CD8-positive, alpha-beta memory T cell (primary cell): ENCODE measurements around the gene PTPRC. TPM values are rescaled to one million over a fixed set of nuclear protein-coding genes. Genes with fewer than 3 reads are reported as not detected.

Experiments used
- CTCF ChIA-PET: fragments of 350-600 bp; sonication (Branson Sonifier 250); formaldehyde crosslinking; loops from one replicate; lab custom pipeline; 2021; ENCODE audit warnings: antibody characterized with exemption; lab: Charles Lee
- POLR2A ChIA-PET: fragments of 350-600 bp; sonication (Branson Sonifier 250); formaldehyde crosslinking; loops from one replicate; lab custom pipeline; 2021; ENCODE audit warnings: antibody characterized with exemption; lab: Charles Lee
- DNase-seq, 5 donors: peaks; one replicate each; pipeline versions ENCODE4 v3.0.0 to v3.0.0-alpha.2; 2020 to 2022; ENCODE audit warnings: mixed read lengths in 1 of 5
- H3K27ac ChIP-seq: one replicate; pipeline ENCODE4 v1.7.0; 2013; ENCODE audit warnings: low read depth, mild to moderate bottlenecking, low read length, moderate library complexity
- H3K27me3 ChIP-seq: 2 replicates; pipeline ENCODE4 v1.7.0; 2013; ENCODE audit warnings: low read length, mild to moderate bottlenecking; ENCODE audit not compliant: insufficient read depth, poor library complexity, severe bottlenecking
- H3K36me3 ChIP-seq: 2 replicates; pipeline ENCODE4 v1.7.0; 2013; ENCODE audit warnings: mild to moderate bottlenecking, low read length, moderate library complexity; ENCODE audit not compliant: insufficient read depth
- H3K4me1 ChIP-seq: 2 replicates; pipeline ENCODE4 v1.7.0; 2013; ENCODE audit warnings: mild to moderate bottlenecking, low read length, moderate library complexity; ENCODE audit not compliant: insufficient read depth
- H3K4me3 ChIP-seq: 2 replicates; pipeline ENCODE4 v1.7.0; 2013; ENCODE audit warnings: mild to moderate bottlenecking, low read length
- H3K9me3 ChIP-seq: 2 replicates; pipeline ENCODE4 v1.7.0; 2013; ENCODE audit warnings: mild to moderate bottlenecking, low read length
- H3K27ac Mint-ChIP-seq, 8 donors: one replicate each; pipeline ENCODE4 v1.8.0; 2020 to 2021; ENCODE audit warnings: mixed read lengths in 8 of 8, mild to moderate bottlenecking in 6 of 8, inconsistent platforms in 3 of 8, moderate library complexity in 3 of 8
- H3K27me3 Mint-ChIP-seq, 2 donors: one replicate each; pipeline ENCODE4 v1.8.0; 2020 to 2021; ENCODE audit warnings: mixed read lengths in 2 of 2, mild to moderate bottlenecking in 1 of 2, moderate library complexity in 1 of 2
- H3K36me3 Mint-ChIP-seq, 3 donors: one replicate each; pipeline ENCODE4 v1.8.0; 2020 to 2021; ENCODE audit warnings: mixed read lengths in 3 of 3, inconsistent platforms in 1 of 3, mild to moderate bottlenecking in 1 of 3
- H3K4me1 Mint-ChIP-seq, 3 donors: one replicate each; pipeline ENCODE4 v1.8.0; 2020 to 2021; ENCODE audit warnings: mixed read lengths in 3 of 3, inconsistent platforms in 1 of 3, mild to moderate bottlenecking in 1 of 3
- H3K4me3 Mint-ChIP-seq, 7 donors: one replicate each; pipeline ENCODE4 v1.8.0; 2020 to 2021; ENCODE audit warnings: mixed read lengths in 7 of 7, mild to moderate bottlenecking in 6 of 7, moderate library complexity in 4 of 7, inconsistent platforms in 2 of 7
- H3K9me3 Mint-ChIP-seq, 5 donors: one replicate each; pipeline ENCODE4 v1.8.0; 2020 to 2022; ENCODE audit warnings: mixed read lengths in 5 of 5, mild to moderate bottlenecking in 3 of 5, moderate library complexity in 2 of 5, inconsistent platforms in 1 of 5
- polyA plus RNA-seq: library from polyadenylated mRNA; unstranded; fragments of 300-500 nt; fragmentation: Illumina TruSeq; gene quantifications from one replicate; pipeline ENCODE4 v1.2.3, GENCODE V29; 2021
- total RNA-seq, 2 experiments: library from RNA; stranded (reverse); gene quantifications; one replicate each; pipeline ENCODE4 v1.2.3, GENCODE V29; 2021

Gene PTPRC
- total and polyA plus RNA-seq, 3 experiments from 2014 or later: 311 to 1,381 (median 319) TPM

GRCh38 chr1:198620951-198621824, 17.7 kb upstream of the PTPRC start:
- H3K4me1 ChIP-seq: peaks cover 96% of the 10 kb centered on the region
- peak overlapping the region; percentile 52 for H3K4me3 ChIP-seq
- H3K27ac ChIP-seq: peak overlapping the region; percentile 62
- H3K27me3 ChIP-seq: no peaks in the 10 kb centered on the region
- H3K9me3 ChIP-seq: no peaks in the 10 kb centered on the region
- ChIA-PET CTCF (interaction anchor here (0.6 to 5.4 kb wide), 26 partner anchors 8 to 98 kb away, joined by 3 to 58 read pairs (median 5); partner anchors contain the start of gene PTPRC), POLR2A (interaction anchor here (0.5 to 7.4 kb wide), 17 partner anchors 10 to 456 kb away, joined by 3 to 78 read pairs (median 4); partner anchors contain the start of gene PTPRC)
- Mint-ChIP-seq H3K9me3 (no peaks in the 10 kb centered on the region), H3K27ac (peak overlapping the region; percentile 90 to 99 (median 95)), H3K36me3 (peaks cover 0 to 2% (median 0%) of the 10 kb centered on the region in 3 donors), H3K4me1 (peaks cover 83 to 100% (median 98%) of the 10 kb centered on the region in 3 donors), H3K27me3 (no peaks in the 10 kb centered on the region), H3K4me3 (peak overlapping the region; percentile 72 to 92 (median 80))
- peak; percentile 48 to 83 (median 81) for DNase-seq
- no peaks in the 10 kb centered on the region for H3K36me3 ChIP-seq

GRCh38 chr1:198622001-198622400, 16.8 kb upstream of the PTPRC start:
- H3K27me3 Mint-ChIP-seq: no peaks in the 10 kb centered on the region
- H3K4me3 Mint-ChIP-seq: peak overlapping the region; percentile 72 to 92 (median 80)
- no peaks in the 10 kb centered on the region for H3K9me3 Mint-ChIP-seq
- ChIA-PET POLR2A (interaction anchor here (0.6 to 7.4 kb wide), 15 partner anchors 10 to 456 kb away, joined by 3 to 78 read pairs (median 4); partner anchors contain the start of gene PTPRC), CTCF (interaction anchor here (1.1 to 5.4 kb wide), 15 partner anchors 9 to 264 kb away, joined by 3 to 58 read pairs (median 6); partner anchors contain the start of gene PTPRC)
- H3K4me3 ChIP-seq: peak overlapping the region; percentile 52
- H3K36me3 ChIP-seq: no peaks in the 10 kb centered on the region
- no peaks in the 10 kb centered on the region for H3K9me3 ChIP-seq
- H3K27ac ChIP-seq: peak overlapping the region; percentile 62
- no peak for DNase-seq
- H3K4me1 Mint-ChIP-seq: peaks cover 90 to 100% (median 99%) of the 10 kb centered on the region in 3 donors
- H3K36me3 Mint-ChIP-seq: peaks cover 0 to 5% (median 0%) of the 10 kb centered on the region in 3 donors
- peaks cover 97% of the 10 kb centered on the region for H3K4me1 ChIP-seq
- peak overlapping the region; percentile 90 to 99 (median 95) for H3K27ac Mint-ChIP-seq
- no peaks in the 10 kb centered on the region for H3K27me3 ChIP-seq

DNA sequence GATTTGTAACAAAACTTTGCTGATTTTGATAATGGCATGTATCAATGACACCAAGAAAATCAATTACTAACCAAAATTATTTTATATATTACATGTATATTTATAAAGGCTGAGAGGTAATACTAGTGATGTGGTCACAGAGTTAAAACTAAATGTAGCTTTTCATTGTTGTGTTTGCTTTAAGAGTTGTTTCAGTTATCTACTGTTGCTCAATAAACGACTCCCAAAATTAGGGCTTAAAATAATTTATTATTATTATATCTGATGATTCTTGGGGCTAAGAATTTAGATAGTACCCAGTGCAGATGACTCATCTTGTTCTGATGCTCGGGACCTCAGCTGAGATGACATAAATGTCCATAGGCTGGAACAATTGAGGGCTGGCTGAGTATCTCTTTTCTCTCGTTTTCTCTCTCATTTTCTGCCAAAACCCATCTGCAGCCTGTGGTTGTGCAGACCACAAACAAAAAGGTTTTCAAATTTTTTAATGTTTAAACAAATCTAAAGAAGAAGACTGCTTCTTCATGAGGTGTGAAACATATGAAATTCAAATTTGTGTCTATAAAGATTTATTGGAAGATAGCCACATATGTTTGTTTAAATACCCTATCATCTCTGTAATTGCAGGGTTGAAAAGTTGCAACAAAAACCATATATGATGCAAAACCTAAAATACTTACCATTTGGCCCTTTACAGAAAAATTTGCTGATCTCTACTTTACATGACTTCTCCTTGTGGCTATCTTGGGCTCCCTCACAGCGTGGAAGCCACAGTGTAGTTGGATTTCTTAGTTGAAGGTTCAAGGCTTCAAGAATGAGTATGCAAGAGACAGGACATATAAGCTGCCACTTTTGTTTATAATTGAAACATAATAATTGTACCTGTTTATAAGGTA, 14.8 kb upstream of the PTPRC start:
- Mint-ChIP-seq H3K4me3 (peak overlapping the region; percentile 10 to 63 (median 52)), H3K4me1 (peaks cover 95 to 100% (median 100%) of the 10 kb centered on the region in 3 donors), H3K27ac (peak overlapping the region; percentile 71 to 99 (median 88)), H3K27me3 (no peaks in the 10 kb centered on the region), H3K9me3 (no peaks in the 10 kb centered on the region), H3K36me3 (peaks cover 0 to 5% (median 0%) of the 10 kb centered on the region in 3 donors)
- no peaks in the 10 kb centered on the region for H3K36me3 ChIP-seq
- peak overlapping the region; percentile 23 for H3K4me3 ChIP-seq
- peak in 1 of 5 donors; percentile 57 for DNase-seq
- no peaks in the 10 kb centered on the region for H3K27me3 ChIP-seq
- ChIA-PET CTCF (interaction anchor here (1.4 to 5.4 kb wide), 3 partner anchors 11 to 17 kb away, joined by 3 to 51 read pairs (median 6); no protein-coding TSS in a partner anchor), POLR2A (interaction anchor here (0.5 to 7.4 kb wide), 5 partner anchors 11 to 588 kb away, joined by 3 to 78 read pairs (median 3); partner anchors contain the start of gene PTPRC)
- no peak overlapping the region for H3K27ac ChIP-seq
- H3K9me3 ChIP-seq: no peaks in the 10 kb centered on the region
- H3K4me1 ChIP-seq: peaks cover 98% of the 10 kb centered on the region

- no peaks in the 10 kb centered on the region for H3K9me3 Mint-ChIP-seq
- peaks cover 0 to 5% (median 0%) of the 10 kb centered on the region in 3 donors for H3K36me3 Mint-ChIP-seq
- no peaks in the 10 kb centered on the region for H3K36me3 ChIP-seq
- POLR2A ChIA-PET: interaction anchor here (7.4 kb wide), 1 partner anchor 13 kb away, joined by 78 read pairs; the partner anchor contains the start of gene PTPRC
- peak overlapping the region in 5 of 7 donors; percentile 26 to 63 (median 53) for H3K4me3 Mint-ChIP-seq
- peaks cover 95 to 100% (median 100%) of the 10 kb centered on the region in 3 donors for H3K4me1 Mint-ChIP-seq
- no peaks in the 10 kb centered on the region for H3K9me3 ChIP-seq
- no peaks in the 10 kb centered on the region for H3K27me3 Mint-ChIP-seq
- peak overlapping the region; percentile 23 for H3K4me3 ChIP-seq
- H3K27ac Mint-ChIP-seq: peak overlapping the region; percentile 8 to 94 (median 84)
- no peak for DNase-seq
- CTCF ChIA-PET: interaction anchor here (1.4 to 1.5 kb wide), 2 partner anchors 12 to 16 kb away, joined by 3 to 6 read pairs; no protein-coding TSS in a partner anchor
- no peaks in the 10 kb centered on the region for H3K27me3 ChIP-seq
- no peak overlapping the region for H3K27ac ChIP-seq
- H3K4me1 ChIP-seq: peaks cover 98% of the 10 kb centered on the region
Observed at GRCh38 chr1:198624648-198624980, 14.2 kb upstream of the PTPRC start.

DNA sequence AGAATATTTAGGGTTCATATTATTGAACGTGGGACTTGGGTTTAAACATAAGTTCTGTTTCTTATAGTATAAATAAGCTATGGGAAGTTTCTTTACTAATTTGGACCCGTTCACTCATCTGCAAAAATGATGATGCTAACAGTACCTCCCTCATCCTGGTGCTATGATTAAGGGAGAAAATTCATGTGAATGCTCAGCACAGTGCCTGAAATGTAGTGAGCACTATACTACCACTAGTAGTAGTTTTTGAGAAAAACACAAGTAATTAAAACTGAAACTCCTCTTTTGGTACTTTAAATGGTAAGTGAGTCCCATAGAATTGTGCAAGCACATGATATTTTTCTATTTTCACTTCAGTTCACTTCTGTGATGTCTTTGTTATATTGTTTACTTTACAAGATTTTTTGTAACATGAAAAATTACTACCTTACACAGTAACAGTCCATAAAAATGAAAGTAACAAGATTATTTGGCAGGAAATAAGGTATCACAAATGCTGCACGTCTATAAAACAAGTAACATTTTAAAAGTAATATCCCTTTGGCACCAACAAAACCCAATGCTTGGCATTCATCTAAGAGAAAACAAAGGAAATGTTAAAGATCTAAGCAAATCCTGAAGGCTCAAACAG, 11.3 kb upstream of the PTPRC start:
- CTCF ChIA-PET: no interaction called here

GRCh38 chr1:198628067-198628455, 10.8 kb upstream of the PTPRC start:
- peak overlapping the region; percentile 66 to 96 (median 84) for H3K27ac Mint-ChIP-seq

More for the DNA sequence above, 11.3 kb upstream of the PTPRC start:
- Histone ChIP-seq H3K36me3 (no peaks in the 10 kb centered on the region), H3K27me3 (no peaks in the 10 kb centered on the region), H3K4me3 (peak overlapping the region; percentile 12), H3K9me3 (no peaks in the 10 kb centered on the region), H3K27ac (peak overlapping the region; percentile 26), H3K4me1 (peaks cover 98% of the 10 kb centered on the region)
- POLR2A ChIA-PET: interaction anchor here (1.0 kb wide), 1 partner anchor 35 kb away, joined by 3 read pairs; no protein-coding TSS in a partner anchor
- Mint-ChIP-seq H3K4me1 (peaks cover 83 to 97% (median 95%) of the 10 kb centered on the region in 3 donors), H3K27me3 (no peaks in the 10 kb centered on the region), H3K36me3 (peaks cover 0 to 5% (median 0%) of the 10 kb centered on the region in 3 donors), H3K9me3 (no peaks in the 10 kb centered on the region), H3K27ac (peak overlapping the region; percentile 66 to 96 (median 84)), H3K4me3 (peak overlapping the region; percentile 22 to 77 (median 71))
- no peak for DNase-seq

More at GRCh38 chr1:198628067-198628455, 10.8 kb upstream of the PTPRC start:
- ChIA-PET POLR2A (no interaction called here), CTCF (no interaction called here)
- H3K4me1 ChIP-seq: peaks cover 95% of the 10 kb centered on the region
- H3K27ac ChIP-seq: peak overlapping the region; percentile 26
- H3K4me1 Mint-ChIP-seq: peaks cover 80 to 95% (median 92%) of the 10 kb centered on the region in 3 donors
- H3K9me3 Mint-ChIP-seq: no peaks in the 10 kb centered on the region
- H3K9me3 ChIP-seq: no peaks in the 10 kb centered on the region
- H3K36me3 ChIP-seq: no peaks in the 10 kb centered on the region
- DNase-seq: no peak
- H3K27me3 Mint-ChIP-seq: no peaks in the 10 kb centered on the region
- H3K36me3 Mint-ChIP-seq: peaks cover 0 to 5% (median 0%) of the 10 kb centered on the region in 3 donors
- no peaks in the 10 kb centered on the region for H3K27me3 ChIP-seq
- peak overlapping the region; percentile 19 to 77 (median 70) for H3K4me3 Mint-ChIP-seq
- peak overlapping the region; percentile 22 for H3K4me3 ChIP-seq
